SH-SY5Y (cell line): ENCODE measurements around the gene ARHGEF1.

ENCODE experiments used
- GATA2 ChIP-seq: IDR thresholded peaks from 2 replicates; pipeline ENCODE4 v1.6.1; 2011; ENCODE audit warnings: mild to moderate bottlenecking, low read depth, low read length
- GATA3 ChIP-seq: IDR thresholded peaks from 2 replicates; pipeline ENCODE4 v1.6.1; 2011; ENCODE audit warnings: low read depth, mild to moderate bottlenecking, low read length, moderate library complexity

GRCh38 chr19:41883463-41883820, 458 bp downstream of the ARHGEF1 start:
- TF ChIP-seq GATA2 (no peak), GATA3 (no peak)
